GM21737 (cell line): ENCODE measurements around the gene KCP.
"Not testable (repeated sequence)": the region's sequence is repeated elsewhere in the genome, so short reads cannot be mapped to it uniquely, and the experiment has no call there.

Source experiments
- ATAC-seq: cut with Tn5 transposase; IDR thresholded peaks from one replicate; pipeline ENCODE4 v1.9.1; 2021; ENCODE audit warnings: mild to moderate bottlenecking, moderate library complexity; ENCODE audit not compliant: unreplicated experiment

Gene KCP

DNA sequence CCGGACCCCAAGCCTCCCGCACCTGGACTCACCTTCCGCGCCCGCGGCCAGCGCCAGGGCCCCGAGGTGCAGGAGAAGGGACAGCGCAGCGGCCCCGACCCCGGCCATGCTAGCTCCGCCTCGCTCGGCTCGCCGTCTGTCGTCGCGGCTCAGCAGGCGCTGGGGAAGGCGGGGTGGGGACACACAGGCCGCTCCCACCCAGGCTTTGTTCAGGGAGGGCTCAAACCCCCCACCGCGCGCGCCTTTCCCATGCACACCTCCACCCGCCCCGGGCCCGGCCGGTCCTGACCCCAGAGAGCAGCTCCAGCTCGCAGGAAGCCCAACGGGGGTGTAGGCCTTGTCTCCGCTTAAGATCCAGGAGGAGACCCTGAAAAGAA, at the start of gene KCP:
KCP (minus strand) TSS at position 141 of the 377 bp plus-strand sequence; CDS start at position 108, 33 bp downstream.
- no peak for ATAC-seq

DNA sequence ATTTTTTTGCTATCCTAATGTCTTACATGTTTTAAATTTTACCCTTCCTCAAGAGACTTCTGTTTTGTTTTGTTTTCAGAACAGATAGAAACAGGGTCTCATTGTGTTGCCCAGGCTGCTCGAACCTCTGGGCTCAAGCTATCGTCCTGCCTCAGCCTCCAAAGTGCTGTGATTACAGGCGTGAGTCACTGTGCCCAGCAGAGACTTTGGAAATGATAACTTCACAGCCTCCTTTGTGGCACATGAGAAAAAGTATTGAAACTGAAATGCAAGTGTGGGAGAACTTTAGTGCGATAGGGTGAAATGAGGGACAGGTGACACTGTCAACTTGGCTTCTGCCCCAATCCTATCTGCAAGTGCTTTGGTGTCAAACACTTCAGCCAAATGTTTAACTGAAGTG, 48.8 kb upstream of the KCP start:
- ATAC-seq = no peak

DNA sequence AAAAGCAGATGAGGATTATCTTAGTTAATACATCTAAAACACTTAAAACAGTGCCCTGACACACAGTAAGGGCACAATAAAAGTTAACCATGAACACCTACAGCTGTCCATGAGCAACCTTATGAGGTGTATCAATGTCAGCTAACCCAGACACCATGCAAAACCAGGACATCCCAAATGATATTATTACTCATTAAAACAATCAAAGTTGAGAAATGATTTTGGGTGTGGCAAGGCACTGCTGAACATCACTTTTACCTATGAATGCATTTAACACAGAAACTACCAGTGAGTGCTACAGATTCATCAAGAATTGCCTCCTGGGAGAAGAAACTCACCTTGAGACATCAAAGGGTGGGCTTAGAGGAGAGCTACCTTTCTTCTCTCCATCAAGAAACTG, 45.5 kb upstream of the KCP start:
- ATAC-seq = no peak

DNA sequence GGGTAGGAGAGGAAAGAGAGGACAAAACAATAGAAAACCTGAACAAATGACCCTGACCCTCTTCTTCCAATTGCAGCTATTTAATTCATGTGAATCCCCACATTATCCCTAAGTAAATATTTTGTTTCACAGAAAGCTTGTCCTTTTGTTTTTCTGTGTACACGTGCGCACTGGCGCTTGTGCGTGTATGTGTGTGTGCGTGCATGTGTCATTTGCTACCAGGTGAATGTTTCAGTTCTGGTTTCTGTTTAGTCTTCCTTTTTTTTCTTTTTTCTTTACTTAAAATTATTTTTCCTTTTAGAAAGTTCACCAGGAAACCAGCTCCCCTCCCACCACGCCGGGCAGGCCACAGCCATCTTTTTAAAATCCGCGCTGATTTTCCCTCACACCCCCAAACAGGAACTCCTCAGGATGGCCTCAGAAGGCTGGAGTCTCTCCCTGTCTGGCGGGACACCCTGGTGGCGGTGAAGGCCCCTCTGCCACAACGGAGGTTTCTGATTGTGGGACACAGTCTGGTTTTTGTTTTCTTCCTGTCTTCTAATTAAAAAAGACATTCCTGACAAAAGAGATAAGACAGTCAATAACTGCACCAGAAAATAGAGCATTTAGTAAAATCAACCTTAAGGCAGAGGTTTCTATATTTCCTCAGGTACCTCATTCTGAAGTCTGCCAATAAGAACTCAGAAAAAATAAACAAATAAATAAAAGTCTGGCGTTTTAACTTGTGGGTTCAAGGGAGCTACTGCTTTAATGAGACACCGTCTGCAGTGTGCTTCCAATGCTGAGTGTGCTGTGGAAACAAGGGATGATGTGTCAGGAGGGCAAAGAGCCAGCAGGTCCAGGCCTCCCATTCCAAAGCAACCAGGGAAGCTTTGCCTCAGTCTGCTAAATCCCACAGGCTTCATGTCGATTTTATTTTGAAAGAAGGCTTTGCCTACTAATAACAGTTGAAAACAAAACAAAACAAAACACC, 44.6 kb upstream of the KCP start:
- ATAC-seq = peak; percentile 68

DNA sequence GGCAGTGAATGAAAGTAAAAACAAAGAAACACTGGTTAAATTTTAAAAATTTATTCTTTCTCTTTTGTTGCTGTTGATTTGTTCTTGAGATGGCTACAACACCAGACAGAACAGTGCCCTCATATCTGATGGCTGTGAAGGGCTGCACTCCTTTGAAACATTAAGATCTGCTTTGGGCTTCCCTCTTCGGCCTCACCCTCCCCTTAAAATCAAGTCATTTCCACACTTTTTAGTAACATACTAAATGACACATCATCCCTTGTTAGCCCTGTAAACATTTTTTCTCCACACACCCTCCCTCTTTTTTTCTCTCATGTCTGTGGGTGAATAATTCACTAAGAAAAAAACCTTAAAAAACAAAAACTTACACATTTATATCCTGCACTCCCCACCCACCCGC, 43.6 kb upstream of the KCP start:
- ATAC-seq = no peak

DNA sequence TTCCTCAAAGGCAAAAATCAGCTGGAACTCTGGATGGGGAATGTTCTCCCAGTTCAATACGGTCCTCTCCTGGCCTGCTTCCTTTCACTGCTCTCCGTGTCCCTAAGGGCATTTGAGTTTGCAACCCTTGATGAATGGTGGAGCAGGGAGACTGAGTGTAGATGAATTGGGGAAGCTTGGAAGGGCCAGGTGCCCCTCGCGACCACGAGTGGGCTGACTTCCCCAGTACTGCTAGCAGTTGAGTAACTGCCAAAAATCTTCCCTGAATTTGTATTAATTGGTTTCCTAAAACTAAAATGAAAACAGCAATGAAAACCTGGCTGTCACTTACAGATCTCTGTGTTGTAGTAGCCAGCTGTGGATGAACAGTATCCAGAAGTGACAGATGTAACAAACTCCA, 40.8 kb upstream of the KCP start:
- no peak for ATAC-seq

DNA sequence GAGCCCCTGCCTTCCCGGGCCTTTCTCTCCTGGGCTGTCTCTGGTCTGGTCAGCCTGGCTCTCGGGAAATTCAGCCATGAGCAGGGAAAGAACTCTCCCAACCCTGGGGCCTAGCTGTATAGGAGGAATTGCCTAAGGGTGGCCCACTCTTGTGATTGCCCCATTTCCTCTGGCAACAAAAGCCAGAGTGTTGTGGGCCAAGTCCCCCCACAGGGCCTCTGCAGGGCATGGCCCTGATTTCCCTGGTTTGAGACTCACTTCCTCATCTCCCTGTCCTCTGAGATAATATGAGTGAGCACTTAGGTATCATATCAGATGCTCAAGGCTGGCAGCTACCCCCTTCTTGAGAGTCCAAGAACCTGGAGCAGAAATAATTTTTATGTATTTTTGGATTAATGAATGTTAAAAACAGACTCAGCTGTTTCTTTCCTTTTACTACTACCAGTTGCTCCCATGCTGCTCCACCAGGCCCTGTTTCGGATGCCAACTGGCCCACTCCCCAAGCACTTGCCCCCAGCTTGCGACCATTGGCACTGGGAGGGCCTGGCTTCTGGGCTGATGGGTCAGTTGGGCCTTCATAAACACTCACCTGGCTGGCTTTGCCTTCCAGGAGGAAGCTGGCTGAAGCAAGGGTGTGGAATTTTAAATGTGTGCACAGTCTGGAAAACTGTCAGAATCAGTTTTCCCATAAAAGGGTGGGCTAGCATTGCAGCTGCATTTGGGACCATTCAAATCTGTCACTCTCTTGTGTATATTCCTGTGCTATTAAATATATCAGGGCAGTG, 38.7 kb upstream of the KCP start:
- ATAC-seq = no peak

DNA sequence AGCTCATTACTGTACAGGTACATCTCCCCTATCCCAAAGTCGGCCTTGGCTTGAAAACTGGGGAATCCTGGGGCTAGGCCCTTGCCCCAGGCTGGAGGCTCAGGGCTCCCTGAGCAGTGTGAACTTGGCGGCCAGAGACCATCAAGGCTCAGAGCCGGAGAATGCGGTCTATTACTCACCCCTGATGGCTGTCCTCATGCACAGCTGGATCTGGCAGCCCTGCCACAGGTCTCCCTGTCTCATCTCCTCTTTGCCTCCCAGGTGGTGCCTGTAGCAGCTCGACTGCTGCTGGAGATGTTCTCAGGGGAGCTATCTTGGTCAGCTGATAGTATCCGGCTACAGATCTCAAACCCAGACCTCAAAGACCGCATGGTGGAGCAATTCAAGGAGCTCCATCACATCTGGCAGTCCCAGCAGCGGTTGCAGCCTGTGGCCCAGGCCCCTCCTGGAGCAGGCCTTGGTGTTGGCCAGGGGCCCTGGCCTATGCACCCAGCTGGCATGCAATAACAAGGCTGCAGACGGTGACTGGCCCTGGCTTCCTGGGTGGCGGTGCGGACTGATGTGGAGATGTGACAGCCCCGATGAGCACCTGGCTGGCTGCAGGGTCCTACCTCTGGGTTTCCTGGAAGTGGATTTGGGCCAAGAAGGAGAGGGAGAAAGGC, 37.9 kb upstream of the KCP start:
- ATAC-seq = no peak

DNA sequence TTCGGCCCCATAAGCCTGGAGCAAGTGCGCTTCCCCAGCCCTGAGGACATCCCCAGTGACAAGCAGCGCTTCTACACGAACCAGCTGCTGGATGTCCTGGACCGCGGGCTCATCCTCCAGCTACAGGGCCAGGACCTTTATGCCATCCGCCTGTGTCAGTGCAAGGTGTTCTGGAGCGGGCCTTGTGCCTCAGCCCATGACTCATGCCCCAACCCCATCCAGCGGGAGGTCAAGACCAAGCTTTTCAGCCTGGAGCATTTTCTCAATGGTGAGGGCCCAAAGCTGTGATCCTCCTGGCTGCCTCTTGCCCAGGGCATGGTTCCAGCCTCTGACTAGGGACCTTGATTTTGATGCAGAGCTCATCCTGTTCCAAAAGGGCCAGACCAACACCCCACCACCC, 37.3 kb upstream of the KCP start:
- no peak for ATAC-seq

DNA sequence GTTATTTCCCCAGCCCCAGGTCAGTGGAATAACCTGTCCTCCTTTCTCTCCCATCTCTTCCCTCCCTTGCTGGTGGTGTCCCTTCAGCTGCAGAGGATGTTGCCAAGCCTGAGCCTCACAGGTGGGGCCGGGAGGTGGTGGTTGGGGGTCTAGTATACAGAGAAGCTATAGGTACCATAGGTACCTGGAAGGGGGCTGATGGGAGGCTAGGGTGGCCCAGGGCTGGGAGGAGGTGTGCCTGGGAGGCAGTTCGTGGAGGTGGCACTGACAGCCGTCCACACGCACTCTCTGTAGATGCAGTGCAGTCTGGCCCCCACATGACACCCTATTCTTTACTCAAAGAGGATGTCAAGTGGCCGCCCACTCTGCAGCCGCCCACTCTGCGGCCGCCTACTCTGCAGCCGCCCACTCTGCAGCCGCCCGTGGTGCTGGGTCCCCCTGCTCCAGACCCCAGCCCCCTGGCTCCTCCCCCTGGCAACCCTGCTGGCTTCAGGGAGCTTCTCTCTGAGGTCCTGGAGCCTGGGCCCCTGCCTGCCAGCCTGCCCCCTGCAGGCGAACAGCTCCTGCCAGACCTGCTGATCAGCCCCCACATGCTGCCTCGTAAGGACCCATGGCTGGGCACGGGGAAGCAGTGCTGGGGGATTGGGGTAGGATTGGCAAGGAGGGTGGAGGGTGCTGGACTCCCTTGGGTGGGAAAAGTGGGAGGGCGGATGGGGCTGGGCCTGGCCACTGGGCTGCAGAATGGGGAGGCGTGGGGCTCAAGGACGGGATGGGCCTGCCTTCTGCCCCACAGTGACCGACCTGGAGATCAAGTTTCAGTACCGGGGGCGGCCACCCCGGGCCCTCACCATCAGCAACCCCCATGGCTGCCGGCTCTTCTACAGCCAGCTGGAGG, 36.7 kb upstream of the KCP start:
- no peak for ATAC-seq

DNA sequence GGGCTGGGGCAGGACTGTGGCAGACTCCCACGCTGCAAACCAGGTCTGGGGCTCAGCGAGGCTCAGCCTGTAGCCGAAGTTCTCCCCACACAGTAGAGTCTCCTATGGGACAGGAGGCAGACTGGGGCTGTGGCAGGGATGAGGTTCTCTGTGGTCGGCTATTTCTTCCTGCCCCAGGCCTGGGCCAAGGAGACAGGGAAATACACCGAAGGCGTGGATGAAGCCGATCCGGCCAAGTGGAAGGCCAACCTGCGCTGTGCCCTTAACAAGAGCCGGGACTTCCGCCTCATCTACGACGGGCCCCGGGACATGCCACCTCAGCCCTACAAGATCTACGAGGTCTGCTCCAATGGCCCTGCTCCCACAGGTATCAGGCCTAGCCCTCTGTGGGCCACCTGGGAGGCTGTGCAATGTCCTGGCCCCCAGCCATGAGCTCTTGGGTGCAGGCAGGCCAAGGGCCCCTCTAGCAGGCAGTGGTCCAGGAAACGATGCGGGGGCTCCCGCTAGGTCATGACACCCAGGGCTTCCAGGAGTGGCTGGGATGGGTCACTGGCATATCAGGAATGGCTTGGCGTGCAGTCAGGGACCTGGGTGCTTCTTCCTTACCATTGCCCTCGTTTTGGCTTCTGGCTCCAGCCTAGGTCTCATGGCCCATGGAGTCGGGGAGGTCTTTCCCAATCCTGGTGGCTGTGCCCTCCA, 35.3 kb upstream of the KCP start:
- no peak for ATAC-seq

DNA sequence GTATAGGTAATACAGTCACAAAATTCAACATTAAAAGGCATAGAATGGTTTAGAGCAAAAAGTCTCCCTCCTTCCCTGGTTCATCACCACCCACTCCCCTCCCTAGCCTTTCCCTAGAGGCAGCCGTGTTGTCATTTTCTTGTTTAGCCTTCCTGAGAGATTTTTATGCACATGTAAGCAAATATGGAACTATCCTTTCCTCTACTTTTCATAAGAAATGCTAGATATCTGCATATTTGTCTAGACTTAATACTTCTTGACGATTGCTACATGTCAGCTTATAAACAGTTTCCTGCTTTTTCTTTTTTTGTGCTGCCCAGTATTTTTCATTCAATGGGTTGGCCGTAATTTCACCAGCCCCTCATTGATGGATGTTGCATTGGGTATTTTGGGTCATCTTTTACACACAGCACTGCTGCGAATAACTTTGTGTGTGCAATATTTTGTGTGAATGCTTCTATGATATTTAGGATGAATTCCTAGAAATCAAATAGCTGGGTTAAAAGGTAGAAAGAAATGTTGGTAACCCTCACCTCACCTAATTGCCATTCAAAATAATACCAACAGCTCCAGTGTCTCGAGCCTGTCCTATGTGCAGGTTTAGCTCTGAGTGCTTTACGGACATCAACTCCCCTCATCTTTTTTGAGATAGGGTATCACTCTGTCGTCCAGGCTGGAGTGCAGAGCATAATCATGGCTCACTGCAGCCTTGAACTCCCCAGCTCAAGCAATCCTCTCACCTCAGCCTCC, 34.2 kb upstream of the KCP start:
- no peak for ATAC-seq

DNA sequence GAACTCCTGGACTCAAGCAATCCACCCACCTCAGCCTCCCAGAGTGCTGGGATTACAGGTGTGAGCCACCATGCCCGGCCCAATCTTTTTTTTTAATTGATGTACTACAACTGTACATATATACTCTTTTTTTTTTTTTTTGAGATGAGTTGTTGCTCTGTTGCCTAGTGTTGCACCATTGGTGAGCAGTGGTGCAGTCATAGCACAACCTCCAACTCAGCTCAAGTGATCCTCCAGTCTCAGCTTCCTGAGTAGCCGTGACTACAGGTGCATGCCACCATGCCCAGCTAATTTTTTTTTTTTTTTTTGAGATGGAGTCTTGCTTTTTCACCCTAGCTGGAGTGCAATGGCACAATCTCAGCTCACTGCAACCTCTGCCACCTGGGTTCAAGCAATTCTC, 32.7 kb upstream of the KCP start:
- not testable (repeated sequence) for ATAC-seq

DNA sequence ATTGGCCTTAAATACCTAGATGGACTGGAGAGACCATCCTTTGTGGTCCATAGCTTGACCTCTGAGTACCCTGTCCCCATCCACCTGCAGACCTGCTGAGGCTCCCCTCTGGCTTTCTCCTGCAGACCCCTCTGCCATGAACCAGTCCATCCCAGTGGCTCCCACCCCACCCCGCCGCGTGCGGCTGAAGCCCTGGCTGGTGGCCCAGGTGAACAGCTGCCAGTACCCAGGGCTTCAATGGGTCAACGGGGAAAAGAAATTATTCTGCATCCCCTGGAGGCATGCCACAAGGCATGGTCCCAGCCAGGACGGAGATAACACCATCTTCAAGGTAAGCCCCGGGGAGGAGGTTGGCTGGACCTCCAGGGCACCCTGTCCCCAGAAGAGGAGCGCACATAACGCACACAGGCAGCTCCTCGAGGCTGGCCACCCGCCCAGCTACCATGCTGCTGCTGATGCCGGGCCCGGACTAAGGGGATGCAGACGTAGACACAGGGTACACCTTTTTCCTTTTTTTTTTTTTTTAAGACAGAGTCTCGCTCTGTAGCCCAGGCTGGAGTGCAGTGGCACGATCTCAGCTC, 31.5 kb upstream of the KCP start:
- ATAC-seq = no peak

DNA sequence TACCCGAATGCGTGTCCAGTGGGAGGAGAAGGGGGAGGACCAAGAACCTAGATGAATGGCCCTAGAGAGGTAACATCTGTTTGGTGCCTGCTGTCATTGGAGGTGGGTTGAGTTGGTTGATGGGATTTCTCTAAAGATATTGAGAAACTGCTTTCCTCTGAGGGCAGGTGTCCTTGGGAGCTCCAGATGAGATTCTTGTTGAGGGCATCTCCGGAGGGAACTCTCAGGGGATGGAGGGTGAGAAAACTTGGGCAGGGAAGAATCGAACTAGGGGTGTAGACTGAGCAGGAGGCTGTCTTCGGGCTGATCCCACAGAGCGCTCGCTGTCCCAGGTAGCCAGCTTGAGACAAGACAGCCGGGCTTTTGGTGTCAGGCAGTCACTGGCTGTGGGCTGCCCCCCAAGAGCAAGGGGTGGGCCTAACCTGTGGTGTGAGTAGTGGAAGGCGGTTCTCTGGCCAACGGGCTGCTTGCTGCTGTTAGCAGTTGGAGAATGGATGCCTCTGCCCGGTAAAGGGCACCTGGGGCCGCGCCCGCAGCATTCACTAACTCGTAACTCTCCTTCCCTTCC, 30.9 kb upstream of the KCP start:
- ATAC-seq = no peak

DNA sequence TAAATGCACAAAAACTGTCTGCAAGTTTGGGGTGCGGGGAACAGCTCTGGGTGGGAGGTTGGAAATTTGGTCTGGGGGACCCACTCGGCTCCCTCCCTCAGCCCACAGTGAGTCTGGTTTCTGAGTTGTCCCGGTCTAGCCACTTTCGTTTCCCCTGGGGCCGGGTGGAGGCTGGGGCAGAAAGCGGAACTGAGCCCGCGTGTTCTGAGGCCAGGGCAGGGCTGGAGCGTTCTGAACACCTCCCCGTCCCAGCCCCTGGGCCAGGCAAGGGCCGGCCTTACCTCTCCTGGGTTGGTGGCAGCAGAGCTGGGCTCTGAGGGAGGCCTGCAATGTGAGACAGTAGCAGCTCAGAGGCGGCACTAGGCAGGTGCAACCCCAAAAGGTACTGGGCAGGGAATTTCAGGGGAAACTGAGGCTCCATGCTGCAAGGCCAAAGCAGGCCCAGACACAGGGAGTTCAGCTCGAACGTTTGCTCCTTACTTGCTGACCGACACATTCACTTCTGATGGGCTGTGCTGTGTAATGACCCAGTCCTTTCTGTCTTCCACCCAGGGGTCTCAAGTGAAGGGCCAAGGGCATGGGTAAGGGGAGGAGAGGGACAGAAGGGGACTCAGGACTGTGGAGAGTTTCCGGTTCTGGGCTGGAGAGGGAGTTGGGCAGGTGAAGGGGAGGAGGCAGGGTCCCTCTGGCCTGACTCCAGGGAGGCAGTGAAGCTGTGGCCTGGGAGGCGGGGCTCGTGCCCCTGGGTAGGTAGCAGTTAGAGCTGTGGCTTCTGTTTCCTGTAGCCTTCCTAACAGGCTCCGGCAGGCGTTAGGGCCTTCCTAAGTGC, 30.2 kb upstream of the KCP start:
- peak; percentile 49 for ATAC-seq

DNA sequence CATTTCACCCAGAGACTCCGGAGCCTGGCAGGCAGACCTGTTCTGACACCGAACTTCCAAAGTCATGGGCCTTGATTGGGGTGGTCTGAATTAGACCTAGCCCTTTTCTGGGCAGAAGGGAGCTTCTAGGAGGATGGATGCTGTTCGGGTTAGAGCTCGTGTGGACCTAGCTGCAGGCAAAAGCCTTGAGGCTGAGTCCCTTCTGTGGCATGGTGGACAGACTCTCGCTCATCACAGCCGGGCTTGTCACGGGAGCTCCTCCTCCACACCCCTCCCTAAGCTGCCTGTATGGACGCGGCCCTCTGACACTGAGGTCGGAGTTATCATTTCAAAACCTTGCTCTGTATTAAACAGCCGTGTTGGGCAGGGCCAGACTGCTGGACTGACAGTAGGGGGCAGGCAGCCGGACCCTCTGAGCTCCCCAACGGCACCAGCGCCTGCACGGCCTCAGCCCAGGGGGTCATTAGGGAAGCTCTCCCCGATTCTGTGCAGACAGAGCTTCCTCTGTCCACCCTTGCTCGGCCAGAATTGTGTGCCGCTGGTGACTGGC, 29.4 kb upstream of the KCP start:
- no peak for ATAC-seq
